BE2C (cell line): ENCODE data around the gene EIF5B.

Experiments
- DNase-seq: peaks from one replicate; pipeline ENCODE4 v3.0.0-alpha.2; 2020
- H3K27me3 ChIP-seq: fragments of 250-450 bp; sonication (Bioruptor Pico); 2 replicates; pipeline ENCODE4 v1.5.1; 2020; ENCODE audit warnings: mild to moderate bottlenecking
- H3K36me3 ChIP-seq: fragments of 250-450 bp; sonication (Bioruptor Pico); 2 replicates; pipeline ENCODE4 v1.5.1; 2020; ENCODE audit warnings: mild to moderate bottlenecking
- H3K4me1 ChIP-seq: fragments of 250-450 bp; sonication (Bioruptor Pico); 2 replicates; pipeline ENCODE4 v1.5.1; 2020
- H3K4me3 ChIP-seq: 2 replicates; pipeline ENCODE4 v1.5.1; 2011; ENCODE audit warnings: low read depth, low read length
- H3K9me3 ChIP-seq: fragments of 250-450 bp; sonication (Bioruptor Pico); 2 replicates; pipeline ENCODE4 v1.5.1; 2020
- TF ChIP-seq, protein P1 (sequence below): IDR thresholded peaks from 2 replicates; pipeline ENCODE4 v1.5.1; 2012; ENCODE audit warnings: mild to moderate bottlenecking, low read depth, low read length

The EIF5B gene

DNA sequence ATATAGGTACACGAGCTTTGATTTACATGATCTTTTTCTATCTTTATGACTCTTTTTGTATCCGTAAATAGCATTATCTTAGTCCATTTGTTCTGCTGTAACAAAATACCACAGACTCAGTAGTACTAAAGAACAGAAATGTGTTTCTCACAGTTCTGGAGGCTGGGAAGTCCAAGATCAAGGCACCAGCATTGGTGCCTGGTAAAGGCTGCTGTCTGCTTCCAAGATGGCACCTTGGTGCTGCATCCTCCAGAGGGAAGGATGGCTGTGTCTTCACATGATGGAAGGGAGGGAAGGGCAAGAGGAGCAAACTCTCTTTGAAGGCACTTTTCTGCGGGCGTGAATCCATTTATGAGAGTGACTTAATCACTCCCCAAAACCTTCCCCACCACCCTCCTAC, 36.0 kb downstream of the EIF5B start:
- Histone ChIP-seq H3K9me3 (no peaks in the 10 kb centered on the region), H3K27me3 (no peaks in the 10 kb centered on the region), H3K36me3 (peaks cover 5% of the 10 kb centered on the region; the same call in 1 of the 2 replicates), H3K4me1 (no peaks in the 10 kb centered on the region), H3K4me3 (no peak overlapping the region)
- DNase-seq = no peak
- TF ChIP-seq, protein P1, sequence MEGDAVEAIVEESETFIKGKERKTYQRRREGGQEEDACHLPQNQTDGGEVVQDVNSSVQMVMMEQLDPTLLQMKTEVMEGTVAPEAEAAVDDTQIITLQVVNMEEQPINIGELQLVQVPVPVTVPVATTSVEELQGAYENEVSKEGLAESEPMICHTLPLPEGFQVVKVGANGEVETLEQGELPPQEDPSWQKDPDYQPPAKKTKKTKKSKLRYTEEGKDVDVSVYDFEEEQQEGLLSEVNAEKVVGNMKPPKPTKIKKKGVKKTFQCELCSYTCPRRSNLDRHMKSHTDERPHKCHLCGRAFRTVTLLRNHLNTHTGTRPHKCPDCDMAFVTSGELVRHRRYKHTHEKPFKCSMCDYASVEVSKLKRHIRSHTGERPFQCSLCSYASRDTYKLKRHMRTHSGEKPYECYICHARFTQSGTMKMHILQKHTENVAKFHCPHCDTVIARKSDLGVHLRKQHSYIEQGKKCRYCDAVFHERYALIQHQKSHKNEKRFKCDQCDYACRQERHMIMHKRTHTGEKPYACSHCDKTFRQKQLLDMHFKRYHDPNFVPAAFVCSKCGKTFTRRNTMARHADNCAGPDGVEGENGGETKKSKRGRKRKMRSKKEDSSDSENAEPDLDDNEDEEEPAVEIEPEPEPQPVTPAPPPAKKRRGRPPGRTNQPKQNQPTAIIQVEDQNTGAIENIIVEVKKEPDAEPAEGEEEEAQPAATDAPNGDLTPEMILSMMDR = no peak

- no peak for DNase-seq
- Histone ChIP-seq H3K27me3 (no peaks in the 10 kb centered on the region), H3K4me3 (no peak overlapping the region), H3K9me3 (no peaks in the 10 kb centered on the region), H3K36me3 (peaks cover 5% of the 10 kb centered on the region; the same call in 1 of the 2 replicates), H3K4me1 (no peaks in the 10 kb centered on the region)
- TF ChIP-seq, protein P1 = no peak
These were observed 37.6 kb downstream of the EIF5B start for GRCh38 chr2:99374747-99375146.

DNA sequence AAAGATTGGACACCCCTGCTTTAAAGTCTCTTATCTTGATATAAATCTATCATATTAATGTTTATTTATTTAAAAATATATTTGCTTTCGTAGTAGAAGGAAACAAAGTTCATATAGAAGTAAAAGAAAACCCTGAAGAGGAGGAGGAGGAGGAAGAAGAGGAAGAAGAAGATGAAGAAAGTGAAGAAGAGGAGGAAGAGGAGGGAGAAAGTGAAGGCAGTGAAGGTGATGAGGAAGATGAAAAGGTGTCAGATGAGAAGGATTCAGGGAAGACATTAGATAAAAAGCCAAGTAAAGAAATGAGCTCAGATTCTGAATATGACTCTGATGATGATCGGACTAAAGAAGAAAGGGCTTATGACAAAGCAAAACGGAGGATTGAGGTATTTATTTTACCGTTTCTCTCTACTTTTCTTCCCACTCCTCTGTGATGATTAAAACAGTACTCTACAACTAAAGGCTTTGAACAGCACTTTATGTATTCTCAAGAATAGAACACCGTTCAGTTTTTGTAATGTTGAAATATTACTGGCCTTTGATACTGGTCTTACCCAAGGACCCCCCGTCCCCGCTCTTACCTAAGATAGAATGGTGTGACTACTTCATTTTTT, 39.2 kb downstream of the EIF5B start:
- peaks cover 5% of the 10 kb centered on the region for H3K36me3 ChIP-seq

DNA sequence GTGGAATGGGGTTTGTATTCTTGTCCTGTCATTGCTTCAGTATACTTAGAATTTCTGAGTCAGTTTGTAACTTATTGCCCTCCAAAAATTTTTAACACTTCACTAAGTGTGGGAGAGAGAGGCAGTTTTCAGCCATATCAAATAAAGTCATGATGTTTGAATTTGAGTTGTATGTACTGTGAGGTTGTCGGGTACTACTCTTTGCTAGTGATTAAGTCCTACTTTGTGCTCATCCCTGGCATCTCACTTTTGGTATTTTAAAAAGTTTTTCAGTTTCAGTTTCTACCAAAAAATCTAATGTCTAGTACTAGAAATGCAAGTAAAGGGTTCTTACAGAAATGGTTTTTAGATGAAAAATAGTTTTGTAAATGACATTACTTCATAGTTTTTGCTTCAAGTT, 40.7 kb downstream of the EIF5B start:
- TF ChIP-seq, protein P1 = no peak

More for the DNA sequence above, 39.2 kb downstream of the EIF5B start:
- Histone ChIP-seq H3K9me3 (no peaks in the 10 kb centered on the region), H3K27me3 (no peaks in the 10 kb centered on the region), H3K4me3 (no peak overlapping the region), H3K4me1 (no peaks in the 10 kb centered on the region)
- DNase-seq = no peak
- TF ChIP-seq, protein P1 = no peak

GRCh38 chr2:99380376-99381010, 43.3 kb downstream of the EIF5B start:
- Histone ChIP-seq H3K4me3 (no peak overlapping the region), H3K9me3 (no peaks in the 10 kb centered on the region), H3K36me3 (peaks cover 6% of the 10 kb centered on the region)

More for the DNA sequence above, 40.7 kb downstream of the EIF5B start:
- Histone ChIP-seq H3K4me3 (no peak overlapping the region), H3K27me3 (no peaks in the 10 kb centered on the region), H3K9me3 (no peaks in the 10 kb centered on the region), H3K4me1 (no peaks in the 10 kb centered on the region), H3K36me3 (peaks cover 5% of the 10 kb centered on the region)
- DNase-seq = no peak

More at GRCh38 chr2:99380376-99381010, 43.3 kb downstream of the EIF5B start:
- no peak for DNase-seq
- Histone ChIP-seq H3K4me1 (no peaks in the 10 kb centered on the region), H3K27me3 (no peaks in the 10 kb centered on the region)
- TF ChIP-seq, protein P1 = no peak
